ENCODE measurements around the gene BPIFB4. TPM values are rescaled to one million over a fixed set of nuclear protein-coding genes. Genes with fewer than 3 reads are reported as not detected.

Gene BPIFB4
- total RNA-seq, 2 experiments from 2014 or later = not detected

Other genes starting within 250 kb of the BPIFB4 start
- under 1 TPM; 0.45 to 0.57 TPM for gene EFCAB8, start 220.7 kb upstream of the BPIFB4 start, total RNA-seq
- gene SUN5, start 75.2 kb upstream of the BPIFB4 start, total RNA-seq = not detected
- not detected for gene BPIFB2, start 71.9 kb upstream of the BPIFB4 start, total RNA-seq
- not detected for gene BPIFB6, start 48.0 kb upstream of the BPIFB4 start, total RNA-seq
- not detected for gene BPIFB3, start 25.7 kb upstream of the BPIFB4 start, total RNA-seq
- gene BPIFA2, start 88.5 kb downstream of the BPIFB4 start, total RNA-seq = not detected
- gene BPIFA3, start 137.7 kb downstream of the BPIFB4 start, total RNA-seq = not detected
- gene BPIFA1, start 156.4 kb downstream of the BPIFB4 start, total RNA-seq = not detected
- gene BPIFB1, start 203.6 kb downstream of the BPIFB4 start, total RNA-seq = not detected

Measured in activated naive CD4-positive, alpha-beta T cell treated with anti-CD3 and anti-CD28 coated beads for 36 hours (primary cell).